PC-9 (cell line): ENCODE data around the gene FBN1. TPM values are rescaled to one million over a fixed set of nuclear protein-coding genes. Genes with fewer than 3 reads are reported as not detected.

Experiments used
- BruUV-seq: library from RNA; stranded (reverse); fragments of 400-500 nt; replicated peaks from 2 replicates; lab custom pipeline; 2021; lab: Mats Ljungman, UMichigan
- CTCF ChIA-PET: fragments of 300-600 bp; sonication (Branson Sonifier 250); formaldehyde crosslinking; loops from one replicate; lab custom pipeline; 2022; ENCODE audit warnings: antibody characterized with exemption; lab: Charles Lee
- POLR2A ChIA-PET: fragments of 300-600 bp; sonication (Branson Sonifier 250); formaldehyde crosslinking; loops from one replicate; lab custom pipeline; 2022; ENCODE audit warnings: antibody characterized with exemption; ENCODE audit not compliant: unreplicated experiment; lab: Charles Lee
- DNase-seq, 2 experiments: peaks; one replicate each; pipeline versions ENCODE4 v3.0.0 to v3.0.0-alpha.2; 2015 to 2022; ENCODE audit warnings: mixed read lengths in 1 of 2
- H2AFZ ChIP-seq: fragments of 200-600 bp; sonication (generic); 2 replicates; pipeline ENCODE4 v1.8.1; 2017; ENCODE audit warnings: antibody characterized with exemption
- H3F3A ChIP-seq: fragments of 200-600 bp; sonication (generic); 2 replicates; pipeline ENCODE4 v1.8.1; 2017; ENCODE audit warnings: antibody characterized with exemption, mild to moderate bottlenecking, low read depth; ENCODE audit not compliant: insufficient read depth
- H3K27ac ChIP-seq: fragments of 200-600 bp; sonication (generic); 2 replicates; pipeline ENCODE4 v1.6.1; 2016; ENCODE audit warnings: mixed run types
- H3K27me3 ChIP-seq: fragments of 200-600 bp; sonication (generic); 2 replicates; pipeline ENCODE4 v1.6.1; 2016; ENCODE audit warnings: low read depth, mixed run types; ENCODE audit not compliant: insufficient read depth
- H3K36me3 ChIP-seq: fragments of 200-600 bp; sonication (generic); 2 replicates; pipeline ENCODE4 v1.6.1; 2016; ENCODE audit warnings: low read depth, mixed run types
- H3K4me1 ChIP-seq: fragments of 200-600 bp; sonication (generic); replicated peaks from 2 replicates; pipeline ENCODE4 v1.6.1; 2016; ENCODE audit warnings: mixed run types; ENCODE audit not compliant: insufficient read depth
- H3K4me2 ChIP-seq: fragments of 200-600 bp; sonication (generic); 2 replicates; pipeline ENCODE4 v1.6.1; 2017; ENCODE audit warnings: mixed run types
- H3K4me3 ChIP-seq: fragments of 200-600 bp; sonication (generic); 2 replicates; pipeline ENCODE4 v1.6.1; 2016; ENCODE audit warnings: mixed run types
- H3K79me2 ChIP-seq: fragments of 200-600 bp; sonication (generic); 2 replicates; pipeline ENCODE4 v1.6.1; 2017; ENCODE audit warnings: low read depth, mixed run types
- H3K9me2 ChIP-seq: fragments of 200-600 bp; sonication (generic); 2 replicates; pipeline ENCODE4 v1.8.1; 2017; ENCODE audit warnings: mild to moderate bottlenecking; ENCODE audit not compliant: insufficient read depth
- H3K9me3 ChIP-seq: fragments of 200-600 bp; sonication (generic); 2 replicates; pipeline ENCODE4 v1.8.1; 2016; ENCODE audit warnings: low read depth; ENCODE audit not compliant: insufficient read depth
- H4K20me1 ChIP-seq: fragments of 200-600 bp; sonication (generic); 2 replicates; pipeline ENCODE4 v1.8.1; 2017; ENCODE audit not compliant: insufficient read depth
- EZH2 ChIP-seq: fragments of 200-600 bp; sonication (generic); IDR thresholded peaks from 2 replicates; pipeline ENCODE4 v1.8.0; 2017; ENCODE audit warnings: antibody characterized with exemption, low read depth
- intact Hi-C: fragments of 100-400 bp; cut with micrococcal nuclease; formaldehyde crosslinking; loops from one replicate; pipeline ENCODE4 v1.10.0; 2022; ENCODE audit not compliant: unreplicated experiment
- total RNA-seq: library from RNA; stranded (reverse); gene quantifications from 2 replicates; pipeline ENCODE4 v1.2.3, GENCODE V29; 2021
- TF ChIP-seq, protein P1 (sequence below): fragments of 200-600 bp; sonication (generic); conservative IDR thresholded peaks from 2 replicates; pipeline ENCODE4 v1.6.1; 2017; ENCODE audit warnings: mixed run types, antibody characterized with exemption, mild to moderate bottlenecking, moderate library complexity

Gene FBN1
- total RNA-seq, 1 experiment from 2014 or later, result 1.3 TPM

DNA sequence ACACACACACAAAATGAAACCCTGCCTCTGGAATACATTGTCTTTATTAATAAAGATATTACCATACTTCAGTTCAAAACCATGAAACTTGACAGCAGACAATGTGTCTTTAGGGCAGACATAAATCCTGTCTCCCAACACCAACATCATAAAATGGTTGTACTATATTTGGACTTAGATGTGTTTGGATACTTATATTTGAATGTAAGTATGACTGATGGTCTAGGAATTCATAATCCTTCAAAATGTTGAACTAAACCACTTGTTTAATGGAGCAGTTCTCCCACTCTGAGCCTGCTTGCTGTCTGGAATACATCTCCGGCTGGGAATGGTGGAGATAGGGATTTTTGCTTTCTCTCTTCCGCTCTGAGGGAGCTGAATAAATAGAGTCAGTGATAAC lies 10.6 kb downstream of the FBN1 start:
- intact Hi-C loops, result no loop called here
- H3K27ac ChIP-seq, result no peak overlapping the region

DNA sequence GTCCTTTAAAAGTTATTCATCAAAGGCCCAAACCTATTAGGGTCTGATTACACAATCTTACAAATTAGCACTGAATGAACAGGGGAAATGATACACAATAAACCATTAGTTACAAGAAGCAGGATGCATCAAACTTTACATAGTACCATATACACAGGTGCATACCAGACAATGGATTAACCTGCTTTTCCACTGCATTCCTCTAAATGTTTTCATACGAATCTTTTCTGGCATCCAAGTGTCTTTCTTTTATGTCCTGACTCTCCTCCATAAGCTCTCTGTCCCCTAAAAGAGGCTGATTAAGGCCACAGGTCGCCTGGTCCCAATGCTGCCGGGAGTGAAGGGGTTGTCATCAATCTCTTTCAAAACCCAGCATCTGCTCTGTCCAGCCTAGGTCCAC lies 11.4 kb downstream of the FBN1 start:
- no peak overlapping the region for H3K4me3 ChIP-seq
- H3K4me2 ChIP-seq, result no peak overlapping the region
- no peak overlapping the region for H2AFZ ChIP-seq
- CTCF ChIA-PET, result no interaction called here
- H3F3A ChIP-seq, result no peaks in the 10 kb centered on the region
- intact Hi-C loops, result no loop called here
- no peak for TF ChIP-seq EZH2
- TF ChIP-seq, protein P1, sequence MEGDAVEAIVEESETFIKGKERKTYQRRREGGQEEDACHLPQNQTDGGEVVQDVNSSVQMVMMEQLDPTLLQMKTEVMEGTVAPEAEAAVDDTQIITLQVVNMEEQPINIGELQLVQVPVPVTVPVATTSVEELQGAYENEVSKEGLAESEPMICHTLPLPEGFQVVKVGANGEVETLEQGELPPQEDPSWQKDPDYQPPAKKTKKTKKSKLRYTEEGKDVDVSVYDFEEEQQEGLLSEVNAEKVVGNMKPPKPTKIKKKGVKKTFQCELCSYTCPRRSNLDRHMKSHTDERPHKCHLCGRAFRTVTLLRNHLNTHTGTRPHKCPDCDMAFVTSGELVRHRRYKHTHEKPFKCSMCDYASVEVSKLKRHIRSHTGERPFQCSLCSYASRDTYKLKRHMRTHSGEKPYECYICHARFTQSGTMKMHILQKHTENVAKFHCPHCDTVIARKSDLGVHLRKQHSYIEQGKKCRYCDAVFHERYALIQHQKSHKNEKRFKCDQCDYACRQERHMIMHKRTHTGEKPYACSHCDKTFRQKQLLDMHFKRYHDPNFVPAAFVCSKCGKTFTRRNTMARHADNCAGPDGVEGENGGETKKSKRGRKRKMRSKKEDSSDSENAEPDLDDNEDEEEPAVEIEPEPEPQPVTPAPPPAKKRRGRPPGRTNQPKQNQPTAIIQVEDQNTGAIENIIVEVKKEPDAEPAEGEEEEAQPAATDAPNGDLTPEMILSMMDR, result no peak
- H3K79me2 ChIP-seq, result no peaks in the 10 kb centered on the region
- no peaks in the 10 kb centered on the region for H3K4me1 ChIP-seq
- no peaks in the 10 kb centered on the region for H4K20me1 ChIP-seq
- H3K36me3 ChIP-seq, result no peaks in the 10 kb centered on the region
- DNase-seq, result no peak
- no TSS peak for BruUV-seq
- no peaks in the 10 kb centered on the region for H3K9me2 ChIP-seq
- no peaks in the 10 kb centered on the region for H3K27me3 ChIP-seq
- POLR2A ChIA-PET, result no interaction called here
- no peaks in the 10 kb centered on the region for H3K9me3 ChIP-seq
- H3K27ac ChIP-seq, result no peak overlapping the region

More for the DNA sequence above, 10.6 kb downstream of the FBN1 start:
- H3K9me2 ChIP-seq, result no peaks in the 10 kb centered on the region
- no peak overlapping the region for H3K4me2 ChIP-seq
- no peaks in the 10 kb centered on the region for H3F3A ChIP-seq
- H2AFZ ChIP-seq, result no peak overlapping the region
- H3K4me3 ChIP-seq, result no peak overlapping the region
- H3K79me2 ChIP-seq, result no peaks in the 10 kb centered on the region
- no peaks in the 10 kb centered on the region for H3K27me3 ChIP-seq
- no peaks in the 10 kb centered on the region for H3K36me3 ChIP-seq
- no peak for DNase-seq
- ChIA-PET POLR2A (no interaction called here), CTCF (no interaction called here)
- no peak for TF ChIP-seq EZH2
- TF ChIP-seq, protein P1, result no peak
- no peaks in the 10 kb centered on the region for H4K20me1 ChIP-seq
- no peaks in the 10 kb centered on the region for H3K4me1 ChIP-seq
- BruUV-seq, result no TSS peak
- H3K9me3 ChIP-seq, result no peaks in the 10 kb centered on the region

DNA sequence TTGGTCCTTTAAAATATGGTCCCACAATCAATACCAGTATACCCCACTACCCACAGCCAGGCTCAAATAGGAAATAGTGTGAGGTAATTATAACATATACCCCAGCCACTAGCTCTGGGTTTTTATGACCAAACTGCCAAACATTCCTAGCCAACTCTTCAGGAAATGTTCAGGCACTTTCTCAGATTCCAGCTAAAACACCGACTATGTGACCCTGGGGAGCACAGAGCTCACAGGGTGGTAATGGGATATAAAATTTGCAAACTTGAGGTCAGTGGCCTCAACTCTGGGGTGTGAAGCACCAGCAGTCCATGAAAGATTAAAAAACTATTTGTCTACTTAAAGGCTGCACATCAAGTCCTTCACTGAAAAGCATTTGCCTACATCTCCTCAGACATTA lies 12.9 kb downstream of the FBN1 start:
- Histone ChIP-seq H3K4me1 (no peaks in the 10 kb centered on the region), H3K36me3 (no peaks in the 10 kb centered on the region), H3K4me3 (no peak overlapping the region), H3K9me3 (no peaks in the 10 kb centered on the region), H3K4me2 (no peak overlapping the region), H3F3A (no peaks in the 10 kb centered on the region), H2AFZ (no peak overlapping the region), H3K27me3 (no peaks in the 10 kb centered on the region), H4K20me1 (no peaks in the 10 kb centered on the region), H3K27ac (no peak overlapping the region), H3K9me2 (no peaks in the 10 kb centered on the region), H3K79me2 (no peaks in the 10 kb centered on the region)
- no peak for DNase-seq
- TF ChIP-seq EZH2, result no peak
- TF ChIP-seq, protein P1, result no peak
- POLR2A ChIA-PET, result no interaction called here
- BruUV-seq, result no TSS peak
- CTCF ChIA-PET, result no interaction called here
- intact Hi-C loops, result no loop called here
